Activated CD4-positive, alpha-beta T cell treated with anti-CD3 and anti-CD28 coated beads for 1 hour (primary cell): ENCODE data around the gene DAGLA.
A peak's percentile ranks its signal among the peaks of the same experiment; 100 is the strongest.

Source experiments
- DNase-seq: peaks from one replicate; pipeline ENCODE4 v3.0.0-alpha.2; 2020

Gene DAGLA

GRCh38 chr11:61731211-61731951, 51.2 kb downstream of the DAGLA start:
- DNase-seq = no peak

- DNase-seq = no peak
Measured at GRCh38 chr11:61731952-61732675, 51.9 kb downstream of the DAGLA start.

- no peak for DNase-seq
Measured at GRCh38 chr11:61732705-61733104, 52.5 kb downstream of the DAGLA start.

GRCh38 chr11:61733120-61733978, 53.2 kb downstream of the DAGLA start:
- DNase-seq = peak; percentile 77

GRCh38 chr11:61734767-61735166, 54.6 kb downstream of the DAGLA start:
- DNase-seq = no peak

- DNase-seq = no peak
Measured at GRCh38 chr11:61735391-61735790, 55.2 kb downstream of the DAGLA start.

- DNase-seq = no peak
Measured at GRCh38 chr11:61736310-61736709, 56.1 kb downstream of the DAGLA start.

GRCh38 chr11:61737131-61737530, 56.9 kb downstream of the DAGLA start:
- DNase-seq = no peak

GRCh38 chr11:61737636-61738386, 57.6 kb downstream of the DAGLA start:
- no peak for DNase-seq

- no peak for DNase-seq
Measured at GRCh38 chr11:61738776-61739175, 58.6 kb downstream of the DAGLA start.

GRCh38 chr11:61739413-61739812, 59.2 kb downstream of the DAGLA start:
- DNase-seq = no peak

GRCh38 chr11:61739966-61740365, 59.8 kb downstream of the DAGLA start:
- DNase-seq = no peak

- no peak for DNase-seq
Measured at GRCh38 chr11:61742391-61742790, 62.2 kb downstream of the DAGLA start.

- no peak for DNase-seq
Measured at GRCh38 chr11:61743486-61744095, 63.4 kb downstream of the DAGLA start.

GRCh38 chr11:61744181-61744580, 64.0 kb downstream of the DAGLA start:
- no peak for DNase-seq

GRCh38 chr11:61744609-61745156, 64.5 kb downstream of the DAGLA start:
- DNase-seq = no peak

GRCh38 chr11:61745781-61746441, 65.7 kb downstream of the DAGLA start:
- DNase-seq = no peak

GRCh38 chr11:61746442-61747191, 66.4 kb downstream of the DAGLA start:
- no peak for DNase-seq

- no peak for DNase-seq
Measured at GRCh38 chr11:61747192-61747966, 67.2 kb downstream of the DAGLA start.

GRCh38 chr11:61747967-61748285, 67.7 kb downstream of the DAGLA start:
- no peak for DNase-seq
